ENCODE results near the gene EMX2. TPM values are rescaled to one million over a fixed set of nuclear protein-coding genes. Genes with fewer than 3 reads are reported as not detected.

The EMX2 gene
- total and polyA plus RNA-seq, 2 donors: 0.95 to 5.0 TPM

DNA sequence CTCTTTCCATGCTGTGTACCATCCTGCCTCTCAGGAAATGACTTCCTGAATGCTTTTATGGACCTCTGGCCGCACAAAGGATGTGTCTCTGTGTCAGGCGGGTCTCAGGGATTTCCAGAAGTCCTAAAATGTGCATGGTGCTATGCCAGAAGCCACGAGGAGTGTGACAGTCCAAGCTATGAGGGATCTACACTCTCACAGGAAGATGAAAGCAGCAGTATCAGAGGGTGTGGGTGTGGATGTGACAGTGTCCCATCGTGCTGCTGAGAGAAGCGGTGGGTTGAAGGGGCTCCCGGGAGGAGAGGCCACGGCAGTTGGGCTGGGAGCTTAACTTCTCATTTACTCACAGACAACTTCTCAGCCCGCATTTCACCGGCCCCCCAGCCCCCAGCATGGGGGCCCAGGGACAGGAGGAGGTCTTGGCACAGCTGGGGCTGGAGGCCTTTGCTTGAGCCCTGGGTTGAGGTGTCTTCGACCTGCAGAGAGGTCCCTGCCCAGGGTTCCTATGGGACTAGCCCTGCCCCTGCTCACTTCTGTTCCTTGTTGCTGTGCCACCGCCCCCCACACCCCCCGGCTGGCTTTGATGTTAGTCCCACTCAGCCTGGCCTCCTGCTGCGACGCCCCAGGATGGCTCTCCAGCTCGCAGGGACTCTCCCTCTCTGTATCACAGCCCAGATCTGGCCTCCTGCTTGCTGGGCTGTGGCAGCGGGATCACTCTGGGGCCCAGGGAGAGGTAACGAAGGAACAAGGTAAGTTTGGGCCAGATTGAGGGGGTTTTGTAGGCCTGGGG lies 30.8 kb upstream of the EMX2 start:
- no peak for DNase-seq (ENCODE audit: extremely low spot score)
- no peak overlapping the region for H3K27ac ChIP-seq (ENCODE audit: low read depth)
- H3K36me3 ChIP-seq (ENCODE audit: insufficient read depth): no peaks in the 10 kb centered on the region
- WGBS: 58% methylated on average over 17 of the region's 17 CpGs
- H3K4me3 ChIP-seq (ENCODE audit: low read depth, low read length): no peak overlapping the region
- H3K4me1 ChIP-seq (ENCODE audit: insufficient read depth): no peaks in the 10 kb centered on the region

DNA sequence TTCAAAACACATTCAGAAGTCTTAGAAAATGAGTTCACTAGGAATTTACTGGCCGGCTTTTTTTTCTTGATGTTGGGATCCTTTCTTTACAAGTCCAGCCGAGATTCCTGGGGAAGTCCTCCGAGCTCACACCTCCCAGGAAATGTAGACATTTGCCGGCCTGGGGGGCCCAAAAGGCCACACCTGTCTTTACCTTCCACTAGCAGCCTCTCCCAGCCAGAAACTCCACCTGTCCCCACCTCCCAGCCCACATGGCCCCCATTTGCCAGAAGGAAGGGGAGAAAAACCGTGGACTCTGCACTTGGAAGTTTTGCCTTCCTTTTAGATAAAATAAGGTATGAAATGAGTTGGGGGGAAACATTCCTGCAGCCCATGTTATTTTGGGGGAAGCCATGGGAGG lies 27.6 kb upstream of the EMX2 start:
- Histone ChIP-seq H3K4me1 (ENCODE audit: insufficient read depth) (no peaks in the 10 kb centered on the region), H3K36me3 (ENCODE audit: insufficient read depth) (no peaks in the 10 kb centered on the region), H3K4me3 (ENCODE audit: low read depth, low read length) (no peak overlapping the region), H3K27ac (ENCODE audit: low read depth) (no peak overlapping the region)
- no peak for DNase-seq (ENCODE audit: extremely low spot score)
- WGBS: 56% methylated on average over 5 of the region's 5 CpGs

- Histone ChIP-seq H3K4me3 (ENCODE audit: low read depth, low read length) (no peak overlapping the region), H3K36me3 (ENCODE audit: insufficient read depth) (no peaks in the 10 kb centered on the region), H3K27ac (ENCODE audit: low read depth) (no peak overlapping the region), H3K4me1 (ENCODE audit: insufficient read depth) (no peaks in the 10 kb centered on the region)
- 88% methylated on average over 6 of the region's 6 CpGs for WGBS
- DNase-seq (ENCODE audit: extremely low spot score): no peak
Measured at GRCh38 chr10:117516681-117517080, 25.9 kb upstream of the EMX2 start.

DNA sequence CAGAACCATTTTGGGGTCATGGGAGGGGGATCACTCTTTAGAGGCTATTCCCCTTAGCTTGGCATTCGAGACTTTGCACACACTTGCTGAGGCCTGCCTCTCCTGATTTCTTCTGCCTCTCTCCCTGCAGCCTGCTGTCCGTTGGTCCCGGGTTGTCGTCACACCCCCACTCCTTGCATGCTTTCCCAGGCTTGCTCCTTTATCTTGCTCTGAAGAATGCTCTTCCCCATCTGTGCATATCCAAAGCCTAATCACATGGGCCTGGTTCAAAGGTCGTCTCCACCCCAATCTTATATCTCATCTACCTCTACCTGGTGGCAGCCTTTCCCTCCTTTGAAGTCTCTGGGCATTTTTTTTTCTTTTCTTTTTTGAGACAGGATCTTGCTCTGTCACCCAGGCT lies 24.3 kb upstream of the EMX2 start:
- no peaks in the 10 kb centered on the region for H3K4me1 ChIP-seq (ENCODE audit: insufficient read depth)
- H3K4me3 ChIP-seq (ENCODE audit: low read depth, low read length): no peak overlapping the region
- H3K27ac ChIP-seq (ENCODE audit: low read depth): no peak overlapping the region
- no peak for DNase-seq (ENCODE audit: extremely low spot score)
- H3K36me3 ChIP-seq (ENCODE audit: insufficient read depth): no peaks in the 10 kb centered on the region
- WGBS: 63% methylated on average over 5 of the region's 5 CpGs

GRCh38 chr10:117519286-117519685 lies 23.3 kb upstream of the EMX2 start:
- Histone ChIP-seq H3K4me3 (ENCODE audit: low read depth, low read length) (no peak overlapping the region), H3K27ac (ENCODE audit: low read depth) (no peak overlapping the region), H3K36me3 (ENCODE audit: insufficient read depth) (no peaks in the 10 kb centered on the region), H3K4me1 (ENCODE audit: insufficient read depth) (no peaks in the 10 kb centered on the region)
- 55% methylated on average over 8 of the region's 8 CpGs for WGBS
- DNase-seq (ENCODE audit: extremely low spot score): no peak

- 28% methylated on average over 3 of the region's 3 CpGs for WGBS
- DNase-seq (ENCODE audit: extremely low spot score): no peak
- Histone ChIP-seq H3K4me3 (ENCODE audit: low read depth, low read length) (no peak overlapping the region), H3K27ac (ENCODE audit: low read depth) (no peak overlapping the region), H3K4me1 (ENCODE audit: insufficient read depth) (no peaks in the 10 kb centered on the region), H3K36me3 (ENCODE audit: insufficient read depth) (no peaks in the 10 kb centered on the region)
Measured at GRCh38 chr10:117519879-117520278, 22.7 kb upstream of the EMX2 start.

GRCh38 chr10:117530791-117531190 lies 11.8 kb upstream of the EMX2 start:
- Histone ChIP-seq H3K4me1 (ENCODE audit: insufficient read depth) (no peaks in the 10 kb centered on the region), H3K27ac (ENCODE audit: low read depth) (no peak overlapping the region), H3K4me3 (ENCODE audit: low read depth, low read length) (no peak overlapping the region), H3K36me3 (ENCODE audit: insufficient read depth) (no peaks in the 10 kb centered on the region)
- WGBS: 68% methylated on average over 4 of the region's 4 CpGs
- DNase-seq (ENCODE audit: extremely low spot score): no peak

GRCh38 chr10:117531371-117532002 lies 11.1 kb upstream of the EMX2 start:
- Histone ChIP-seq H3K4me1 (ENCODE audit: insufficient read depth) (no peaks in the 10 kb centered on the region), H3K27ac (ENCODE audit: low read depth) (no peak overlapping the region), H3K4me3 (ENCODE audit: low read depth, low read length) (no peak overlapping the region), H3K36me3 (ENCODE audit: insufficient read depth) (no peaks in the 10 kb centered on the region)
- DNase-seq (ENCODE audit: extremely low spot score): no peak
- WGBS: 48% methylated on average over 14 of the region's 14 CpGs

- no peak overlapping the region for H3K27ac ChIP-seq (ENCODE audit: low read depth)
- no peak for DNase-seq (ENCODE audit: extremely low spot score)
- no peak overlapping the region for H3K4me3 ChIP-seq (ENCODE audit: low read depth, low read length)
- WGBS: 51% methylated on average over 3 of the region's 3 CpGs
- no peaks in the 10 kb centered on the region for H3K4me1 ChIP-seq (ENCODE audit: insufficient read depth)
- no peaks in the 10 kb centered on the region for H3K36me3 ChIP-seq (ENCODE audit: insufficient read depth)
Measured at GRCh38 chr10:117532003-117532385, 10.6 kb upstream of the EMX2 start.

DNA sequence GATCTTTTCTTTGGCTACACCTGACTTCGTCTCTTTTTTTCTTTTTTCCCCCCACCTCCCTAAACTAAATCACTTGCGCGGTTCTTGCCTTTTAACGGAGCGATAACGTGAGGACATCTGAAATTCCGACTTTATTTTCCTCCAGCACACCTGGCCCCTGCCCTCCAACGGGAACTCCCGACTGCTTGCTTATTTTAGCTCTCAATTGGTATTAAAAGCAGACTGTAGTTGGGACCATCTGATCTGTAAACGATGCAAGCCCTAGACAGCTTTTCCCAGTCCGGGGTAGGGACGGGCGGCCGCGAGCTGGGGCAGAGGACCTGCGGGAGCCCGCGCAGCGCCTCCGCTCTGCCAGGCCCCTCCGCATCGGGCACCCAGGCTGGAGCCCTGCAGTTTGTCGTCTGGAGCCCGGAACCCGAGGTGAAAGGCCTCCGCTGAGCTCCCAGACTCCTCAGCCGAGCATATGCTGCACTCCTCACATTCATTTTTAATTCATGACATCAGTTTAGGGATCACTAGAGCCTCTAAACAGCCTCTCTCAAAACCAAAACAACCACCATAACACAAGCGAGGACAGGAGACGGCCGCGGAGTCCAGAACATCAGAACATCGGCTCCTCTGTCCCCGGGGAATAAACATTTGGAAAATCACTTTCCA lies 10.0 kb upstream of the EMX2 start:
- Histone ChIP-seq H3K4me1 (ENCODE audit: insufficient read depth) (no peaks in the 10 kb centered on the region), H3K27ac (ENCODE audit: low read depth) (no peak overlapping the region), H3K36me3 (ENCODE audit: insufficient read depth) (no peaks in the 10 kb centered on the region), H3K4me3 (ENCODE audit: low read depth, low read length) (no peak overlapping the region)
- WGBS: 26% methylated on average over 33 of the region's 33 CpGs
- no peak for DNase-seq (ENCODE audit: extremely low spot score)

GRCh38 chr10:117533507-117534281 lies 8.9 kb upstream of the EMX2 start:
- 25% methylated on average over 24 of the region's 24 CpGs for WGBS
- Histone ChIP-seq H3K36me3 (ENCODE audit: insufficient read depth) (no peaks in the 10 kb centered on the region), H3K27ac (ENCODE audit: low read depth) (no peak overlapping the region), H3K4me3 (ENCODE audit: low read depth, low read length) (no peak overlapping the region), H3K4me1 (ENCODE audit: insufficient read depth) (peaks cover 3% of the 10 kb centered on the region)
- DNase-seq (ENCODE audit: extremely low spot score): no peak

DNA sequence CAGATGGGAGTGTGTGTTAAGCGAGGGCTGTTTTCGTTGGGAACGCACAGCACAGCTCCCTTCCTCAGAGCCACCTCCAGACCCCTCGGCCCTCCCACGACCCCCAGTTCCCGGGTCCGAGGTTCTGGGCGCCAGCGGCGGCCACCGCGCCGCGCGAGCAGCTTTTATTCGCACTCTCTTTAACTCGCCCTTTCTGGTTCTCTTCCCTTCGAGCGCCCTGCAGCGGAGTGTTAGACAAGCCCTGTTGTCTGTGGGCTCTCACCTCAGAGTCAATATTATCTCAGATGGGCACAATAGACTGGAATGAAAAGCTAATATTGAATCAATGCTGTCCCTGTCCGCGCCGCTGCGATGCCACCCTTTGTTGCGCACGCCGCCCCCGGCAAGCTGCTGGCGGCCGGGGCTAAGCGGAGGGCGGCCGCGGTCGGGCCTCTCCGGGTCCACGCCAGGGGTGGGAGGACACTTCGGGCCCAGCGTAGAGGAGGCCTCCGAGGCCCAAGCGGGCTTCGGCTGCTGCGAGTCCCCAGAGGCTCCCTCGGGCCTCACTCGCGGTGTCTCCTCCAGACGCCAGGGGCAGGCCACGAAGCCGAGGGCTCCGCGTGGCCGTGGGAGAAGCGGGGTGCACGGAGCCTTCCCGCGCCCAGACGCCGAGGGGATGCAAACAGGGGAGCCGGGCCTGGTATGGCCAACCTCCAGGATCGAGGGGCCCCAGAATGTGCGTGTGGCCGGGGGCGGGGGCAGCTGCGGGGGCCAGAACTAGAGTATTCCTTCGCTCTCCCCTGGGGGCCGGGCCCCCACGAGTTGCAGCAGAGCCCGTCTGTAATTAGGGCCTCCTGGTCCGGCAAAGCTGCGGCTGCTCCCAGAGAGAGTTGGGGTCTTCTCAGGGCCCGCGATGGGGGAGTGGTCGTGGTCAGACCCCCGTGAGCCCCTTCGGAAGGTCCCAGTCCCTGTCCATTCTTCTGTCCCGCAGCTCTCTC lies 7.9 kb upstream of the EMX2 start:
- Histone ChIP-seq H3K4me1 (ENCODE audit: insufficient read depth) (peaks cover 3% of the 10 kb centered on the region), H3K36me3 (ENCODE audit: insufficient read depth) (no peaks in the 10 kb centered on the region), H3K27ac (ENCODE audit: low read depth) (no peak overlapping the region), H3K4me3 (ENCODE audit: low read depth, low read length) (peak overlapping the region; percentile 24)
- no peak for DNase-seq (ENCODE audit: extremely low spot score)
- 21% methylated on average over 76 of the region's 76 CpGs for WGBS
